Heart right ventricle (tissue), 16 donors: ENCODE data around the gene PLS3. TPM values are rescaled to one million over a fixed set of nuclear protein-coding genes. Genes with fewer than 3 reads are reported as not detected.

Experiments used
- ATAC-seq, 8 donors: fragments of 200-7000 bp; cut with Tn5 transposase; one replicate each; pipeline ENCODE4 v1.9.1; 2020; ENCODE audit warnings: mild to moderate bottlenecking in 8 of 8, moderate library complexity in 8 of 8, moderate number of reproducible peaks in 1 of 8
- DNase-seq, 2 donors: peaks; one replicate each; pipeline ENCODE4 v3.0.0-alpha.2; 2020
- H3K27ac ChIP-seq, 10 donors: fragments of 200-600 bp; sonication (generic) in 2 of 10; one replicate each; pipeline versions ENCODE4 v1.5.0 to v1.8.0; 2020 to 2022; ENCODE audit warnings: mild to moderate bottlenecking in 3 of 10
- H3K27me3 ChIP-seq, 7 donors: fragments of 200-600 bp; one replicate each; pipeline ENCODE4 v1.8.0; 2021 to 2022; ENCODE audit warnings: mild to moderate bottlenecking in 2 of 7
- H3K36me3 ChIP-seq, 9 donors: fragments of 200-600 bp; sonication (generic) in 1 of 9; one replicate each; pipeline versions ENCODE4 v1.5.0 to v1.8.0; 2020 to 2022; ENCODE audit warnings: mild to moderate bottlenecking in 2 of 9
- H3K4me1 ChIP-seq, 9 donors: fragments of 200-600 bp; sonication (generic) in 1 of 9; one replicate each; pipeline versions ENCODE4 v1.5.0 to v1.8.0; 2020 to 2022; ENCODE audit warnings: mild to moderate bottlenecking in 4 of 9
- H3K4me3 ChIP-seq, 10 donors: fragments of 200-600 bp; sonication (generic) in 2 of 10; one replicate each; pipeline versions ENCODE4 v1.5.0 to v1.8.0; 2020 to 2022; ENCODE audit warnings: mild to moderate bottlenecking in 7 of 10, moderate library complexity in 2 of 10
- H3K9me3 ChIP-seq, 11 donors: fragments of 200-600 bp in 10 of 11; sonication (generic) in 2 of 11; one replicate each; pipeline versions ENCODE4 v1.5.0 to v1.8.0; 2013 to 2022; ENCODE audit warnings: mild to moderate bottlenecking in 2 of 11, control low read depth in 1 of 11, moderate library complexity in 1 of 11
- CTCF ChIP-seq, 9 donors: fragments of 200-600 bp; sonication (generic) in 2 of 9; IDR thresholded peaks; one replicate each; pipeline versions ENCODE4 v1.5.0 to v1.8.0; 2021 to 2022; ENCODE audit warnings: antibody characterized with exemption in 9 of 9, mild to moderate bottlenecking in 5 of 9, moderate library complexity in 1 of 9
- WGBS, 2 donors: extraction: QIAGEN DNeasy Blood & Tissue Kit; methylation state at CpG; one replicate each; pipeline ENCODE4 v1.1.7; 2013; ENCODE audit warnings: inconsistent platforms in 1 of 2; 5-methylcytosine and 5-hydroxymethylcytosine counted together
- intact Hi-C, 10 donors: fragments of 100-400 bp; cut with DNase I; formaldehyde crosslinking; loops; one replicate each; pipeline versions ENCODE4 v1.11.1 to v1.14.2; 2022
- polyA plus RNA-seq, 2 donors: library from polyadenylated mRNA; stranded (reverse); fragments of 200-250 nt; gene quantifications; one replicate each; pipeline ENCODE4 v1.2.3, GENCODE V29; 2013
- total RNA-seq, 10 donors: library from RNA; stranded (reverse); fragmentation: NEBNext Ultra II Directional in 3 of 10; extraction: Animal tissue kit (Norgen Biotek cat#: 25700) in 3 of 10; gene quantifications; one replicate each; pipeline versions ENCODE4 v1.2.1 to v1.2.4, GENCODE V29; 2021 to 2023
- donor health status: Arrhythmogenic right ventricular cardiomyopathy.
- donor health status: ischemic (EF 13 %, LVEDD 7.1; RV severe dilation, severe dysfunction).
- donor health status: healthy with polysubstance abuse.
- donor health status: DM: no; HTN: yes; CAD: no.
- donor health status: DM: no; HTN: no; CAD: no.
- donor health status: ischemic (EF 25% LVEDD 6.9; RV normal size, moderate dysfunction).
- donor health status: ischemic (EF 25% LVEDD 5.7; RV mildly dilated, moderate dysfunction).
- donor health status: healthy.
- donor health status: DM: yes; HTN: yes; CAD: no.
- donor health status: Ischemic cardiomyopathy.
- donor health status: ischemic (EF 35%, LVEDD 5.7; RV mildly dilated, moderate dysfunction).
- donor health status: nonischemic (EF 11% LVEDD 7.7; RV severe dilation, severe dysfunction).
- donor health status: DM: yes; HTN: yes; CAD: no.
- donor health status: PGD.
- donor health status: ischemic (EF 29% LVEDD 5.4; RV normal size, mild dysfunction).
- donor health status: nonischemic (EF 23%, LVEDD 6.1; RV moderate dilation, normal function).

The PLS3 gene
- total and polyA plus RNA-seq, 12 donors: 29.7 to 56.9 (median 38.0) TPM

GRCh38 chrX:115588179-115588578 lies 27.2 kb downstream of the PLS3 start:
- DNase-seq: no peak
- H3K36me3 ChIP-seq: no peaks in the 10 kb centered on the region
- 66 to 69% methylated on average over 4 of the region's 4 CpGs for WGBS, 2 donors
- intact Hi-C loops: no loop called here
- no peak for ATAC-seq
- no peaks in the 10 kb centered on the region for H3K9me3 ChIP-seq
- no peak overlapping the region for H3K4me3 ChIP-seq
- peak overlapping the region in 2 of 10 donors; percentile 15 to 44 for H3K27ac ChIP-seq
- TF ChIP-seq CTCF (IDR thresholded peaks at IDR 0.05): no peak
- H3K4me1 ChIP-seq: peaks cover 0 to 68% (median 28%) of the 10 kb centered on the region in 9 donors
- H3K27me3 ChIP-seq: peaks cover 0 to 64% (median 0%) of the 10 kb centered on the region in 7 donors

GRCh38 chrX:115589419-115589818 lies 28.4 kb downstream of the PLS3 start:
- no peak for TF ChIP-seq CTCF (IDR thresholded peaks at IDR 0.05)
- ATAC-seq (no peak), DNase-seq (no peak)
- H3K27me3 ChIP-seq: peaks cover 0 to 67% (median 0%) of the 10 kb centered on the region in 7 donors
- H3K4me1 ChIP-seq: peaks cover 0 to 57% (median 18%) of the 10 kb centered on the region in 9 donors
- intact Hi-C loops: no loop called here
- peak overlapping the region in 2 of 10 donors; percentile 5 to 44 for H3K27ac ChIP-seq
- WGBS, 2 donors: 71 to 76% methylated on average over 4 of the region's 4 CpGs
- no peak overlapping the region for H3K4me3 ChIP-seq
- H3K36me3 ChIP-seq: no peaks in the 10 kb centered on the region
- no peaks in the 10 kb centered on the region for H3K9me3 ChIP-seq

- no peak for DNase-seq
- TF ChIP-seq CTCF (IDR thresholded peaks at IDR 0.05): no peak
- H3K4me1 ChIP-seq: peaks cover 0 to 56% (median 14%) of the 10 kb centered on the region in 9 donors
- H3K36me3 ChIP-seq: no peaks in the 10 kb centered on the region
- 67 to 72% methylated on average over 4 of the region's 4 CpGs for WGBS, 2 donors
- H3K27ac ChIP-seq: peak overlapping the region in 9 of 10 donors; percentile 18 to 90 (median 81)
- ATAC-seq: no peak
- no peaks in the 10 kb centered on the region for H3K9me3 ChIP-seq
- intact Hi-C loops: no loop called here
- H3K4me3 ChIP-seq: no peak overlapping the region
- peaks cover 0 to 69% (median 0%) of the 10 kb centered on the region in 7 donors for H3K27me3 ChIP-seq
Measured at GRCh38 chrX:115591420-115591819, 30.4 kb downstream of the PLS3 start.

- ATAC-seq (peak in 6 of 8 donors; percentile 25 to 45 (median 37)), DNase-seq (no peak)
- intact Hi-C loops: loop anchor here in 1 of 10 donors (2.0 kb wide), 1 partner anchor 29 kb away; no protein-coding TSS in a partner anchor
- peaks cover 0 to 74% (median 0%) of the 10 kb centered on the region in 7 donors for H3K27me3 ChIP-seq
- H3K36me3 ChIP-seq: no peaks in the 10 kb centered on the region
- peak overlapping the region; percentile 23 to 90 (median 77) for H3K27ac ChIP-seq
- no peaks in the 10 kb centered on the region for H3K9me3 ChIP-seq
- TF ChIP-seq CTCF (IDR thresholded peaks at IDR 0.05): no peak
- 26 to 33% methylated on average over 11 of the region's 11 CpGs for WGBS, 2 donors
- peaks cover 0 to 56% (median 14%) of the 10 kb centered on the region in 9 donors for H3K4me1 ChIP-seq
- peak overlapping the region in 5 of 10 donors; percentile 42 to 60 (median 52) for H3K4me3 ChIP-seq
Measured at GRCh38 chrX:115591856-115592842, 31.2 kb downstream of the PLS3 start.
